Measurements from ENCODE around the gene PPIF.

PPIF gene

GRCh38 chr10:79403441-79404230 is 56.4 kb downstream of the PPIF start:
- peak; percentile 74 for DNase-seq (ENCODE audit: low spot score)

GRCh38 chr10:79404231-79404609 is 57.0 kb downstream of the PPIF start:
- peak; percentile 25 for DNase-seq (ENCODE audit: low spot score)

- no peak for DNase-seq (ENCODE audit: low spot score)
Observed at GRCh38 chr10:79404690-79405131, 57.4 kb downstream of the PPIF start.

All from COLO829 (cell line).